ENCODE measurements around the gene CTSD. TPM values are rescaled to one million over a fixed set of nuclear protein-coding genes. Genes with fewer than 3 reads are reported as not detected.
A peak's percentile ranks its signal among the peaks of the same experiment; 100 is the strongest.

The CTSD gene
- total and polyA plus RNA-seq, 11 donors = 420 to 1,779 (median 722) TPM

- H3K36me3 ChIP-seq = no peaks in the 10 kb centered on the region
- WGBS, 4 donors = 72 to 82% (median 75%) methylated on average over 24 of the region's 24 CpGs
- peaks cover 0 to 7% (median 0%) of the 10 kb centered on the region in 12 donors for H3K4me1 ChIP-seq
- DNase-seq = peak in 4 of 5 donors; percentile 50 to 84 (median 59)
- peaks cover 0 to 6% (median 0%) of the 10 kb centered on the region in 9 donors for H3K27me3 ChIP-seq
- H3K27ac ChIP-seq = peak overlapping the region in 1 of 12 donors; percentile 49
- no peak overlapping the region for H3K4me3 ChIP-seq
- TF ChIP-seq POLR2A (IDR thresholded peaks at IDR 0.05) = no peak
- TF ChIP-seq, protein P1, sequence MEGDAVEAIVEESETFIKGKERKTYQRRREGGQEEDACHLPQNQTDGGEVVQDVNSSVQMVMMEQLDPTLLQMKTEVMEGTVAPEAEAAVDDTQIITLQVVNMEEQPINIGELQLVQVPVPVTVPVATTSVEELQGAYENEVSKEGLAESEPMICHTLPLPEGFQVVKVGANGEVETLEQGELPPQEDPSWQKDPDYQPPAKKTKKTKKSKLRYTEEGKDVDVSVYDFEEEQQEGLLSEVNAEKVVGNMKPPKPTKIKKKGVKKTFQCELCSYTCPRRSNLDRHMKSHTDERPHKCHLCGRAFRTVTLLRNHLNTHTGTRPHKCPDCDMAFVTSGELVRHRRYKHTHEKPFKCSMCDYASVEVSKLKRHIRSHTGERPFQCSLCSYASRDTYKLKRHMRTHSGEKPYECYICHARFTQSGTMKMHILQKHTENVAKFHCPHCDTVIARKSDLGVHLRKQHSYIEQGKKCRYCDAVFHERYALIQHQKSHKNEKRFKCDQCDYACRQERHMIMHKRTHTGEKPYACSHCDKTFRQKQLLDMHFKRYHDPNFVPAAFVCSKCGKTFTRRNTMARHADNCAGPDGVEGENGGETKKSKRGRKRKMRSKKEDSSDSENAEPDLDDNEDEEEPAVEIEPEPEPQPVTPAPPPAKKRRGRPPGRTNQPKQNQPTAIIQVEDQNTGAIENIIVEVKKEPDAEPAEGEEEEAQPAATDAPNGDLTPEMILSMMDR (IDR thresholded peaks at IDR 0.05) = no peak
- no peaks in the 10 kb centered on the region for H3K9me3 ChIP-seq
- intact Hi-C loops (cut with DNase I) = loop anchor here in 4 of 10 donors (5.0 to 10.0 kb wide), 3 partner anchors 37 to 90 kb away; partner anchors contain the start of genes CTSD (in 2 of the 4) and IFITM10 (in 1 of the 4)
- peak; percentile 62 to 91 (median 88) for ATAC-seq
These were observed 48.5 kb downstream of the CTSD start for GRCh38 chr11:1714908-1715885.

DNA sequence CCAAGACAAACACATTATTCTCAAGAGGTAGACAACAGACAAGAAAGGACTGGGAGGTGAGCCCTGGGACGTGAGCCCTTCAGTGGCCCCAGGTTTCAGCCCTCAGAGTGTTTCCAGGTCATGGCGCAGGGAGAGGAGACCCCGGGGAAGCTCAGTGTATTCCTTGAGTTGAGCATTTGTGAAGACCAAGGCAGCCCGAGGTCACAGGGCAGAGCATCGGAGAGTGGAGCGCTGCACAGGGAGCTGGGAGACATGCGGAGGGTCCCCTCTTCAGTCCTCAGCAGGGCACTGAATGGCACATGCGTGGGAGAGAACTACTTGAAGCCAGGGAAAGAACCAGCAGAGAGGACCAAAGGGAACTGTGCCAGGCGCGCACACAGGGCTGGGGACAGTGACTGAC lies 55.0 kb downstream of the CTSD start:
- intact Hi-C loops (cut with DNase I) = loop anchor here in 1 of 10 donors (5.0 kb wide), 1 partner anchor 99 kb away; no protein-coding TSS in a partner anchor
- Histone ChIP-seq H3K4me3 (no peak overlapping the region), H3K27me3 (peaks cover 0 to 6% (median 0%) of the 10 kb centered on the region in 9 donors), H3K9me3 (no peaks in the 10 kb centered on the region), H3K4me1 (no peaks in the 10 kb centered on the region), H3K27ac (no peak overlapping the region), H3K36me3 (no peaks in the 10 kb centered on the region)
- WGBS, 4 donors = 84 to 89% (median 86%) methylated on average over 10 of the region's 10 CpGs
- ATAC-seq = no peak
- DNase-seq = no peak
- TF ChIP-seq POLR2A (IDR thresholded peaks at IDR 0.05) = no peak
- TF ChIP-seq, protein P1 (IDR thresholded peaks at IDR 0.05) = no peak

GRCh38 chr11:1707751-1708150 lies 56.0 kb downstream of the CTSD start:
- WGBS, 4 donors = 28 to 52% (median 46%) methylated on average over 4 of the region's 4 CpGs
- TF ChIP-seq, protein P1 (IDR thresholded peaks at IDR 0.05) = no peak
- no peak for TF ChIP-seq POLR2A (IDR thresholded peaks at IDR 0.05)
- no peak for ATAC-seq

More at GRCh38 chr11:1707751-1708150, 56.0 kb downstream of the CTSD start:
- Histone ChIP-seq H3K36me3 (no peaks in the 10 kb centered on the region), H3K4me3 (no peak overlapping the region), H3K9me3 (no peaks in the 10 kb centered on the region), H3K27ac (no peak overlapping the region), H3K27me3 (peaks cover 0 to 2% (median 0%) of the 10 kb centered on the region in 9 donors), H3K4me1 (no peaks in the 10 kb centered on the region)
- intact Hi-C loops (cut with DNase I) = loop anchor here in 1 of 10 donors (5.0 kb wide), 1 partner anchor 100 kb away; no protein-coding TSS in a partner anchor
- DNase-seq = no peak
